Measurements from ENCODE around the gene PLEKHA6. TPM values are rescaled to one million over a fixed set of nuclear protein-coding genes. Genes with fewer than 3 reads are reported as not detected.

PLEKHA6 gene
- total RNA-seq, 4 donors from 2014 or later = 4.3 to 13.2 (median 7.7) TPM

DNA sequence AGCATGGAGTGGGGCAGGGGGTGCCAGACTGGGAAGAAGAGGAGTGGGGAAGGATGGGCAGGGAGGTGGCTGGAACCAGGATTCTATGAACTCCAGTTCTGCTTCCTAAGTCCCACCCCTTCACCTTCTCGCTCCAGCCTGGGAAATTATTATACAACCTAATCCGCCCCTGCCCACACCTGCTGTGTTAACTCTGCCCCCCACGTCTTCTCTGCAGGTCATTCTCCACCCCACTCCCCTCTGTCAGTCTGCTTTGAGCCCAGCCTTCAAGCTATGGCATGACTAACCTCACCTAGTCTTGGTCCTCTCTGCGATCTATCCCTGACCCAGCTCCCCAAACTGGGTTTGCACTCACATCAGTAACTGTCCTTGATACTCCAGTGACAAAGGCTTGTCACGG, 99.9 kb downstream of the PLEKHA6 start:
- Histone ChIP-seq H3K27me3 (no peaks in the 10 kb centered on the region), H3K9me3 (no peaks in the 10 kb centered on the region), H3K4me1 (peaks cover 0 to 2% of the 10 kb centered on the region in 2 donors), H3K4me3 (no peak overlapping the region), H3K36me3 (no peaks in the 10 kb centered on the region), H3K27ac (no peak overlapping the region)
- in situ Hi-C loops (cut with MboI; ENCODE audit: low sequenced_read_pairs in 4 of 4) (no loop called here), intact Hi-C loops (cut with DNase I; ENCODE audit: low total_unique reads) (no loop called here)
- no peak for DNase-seq
- TF ChIP-seq, protein P1, sequence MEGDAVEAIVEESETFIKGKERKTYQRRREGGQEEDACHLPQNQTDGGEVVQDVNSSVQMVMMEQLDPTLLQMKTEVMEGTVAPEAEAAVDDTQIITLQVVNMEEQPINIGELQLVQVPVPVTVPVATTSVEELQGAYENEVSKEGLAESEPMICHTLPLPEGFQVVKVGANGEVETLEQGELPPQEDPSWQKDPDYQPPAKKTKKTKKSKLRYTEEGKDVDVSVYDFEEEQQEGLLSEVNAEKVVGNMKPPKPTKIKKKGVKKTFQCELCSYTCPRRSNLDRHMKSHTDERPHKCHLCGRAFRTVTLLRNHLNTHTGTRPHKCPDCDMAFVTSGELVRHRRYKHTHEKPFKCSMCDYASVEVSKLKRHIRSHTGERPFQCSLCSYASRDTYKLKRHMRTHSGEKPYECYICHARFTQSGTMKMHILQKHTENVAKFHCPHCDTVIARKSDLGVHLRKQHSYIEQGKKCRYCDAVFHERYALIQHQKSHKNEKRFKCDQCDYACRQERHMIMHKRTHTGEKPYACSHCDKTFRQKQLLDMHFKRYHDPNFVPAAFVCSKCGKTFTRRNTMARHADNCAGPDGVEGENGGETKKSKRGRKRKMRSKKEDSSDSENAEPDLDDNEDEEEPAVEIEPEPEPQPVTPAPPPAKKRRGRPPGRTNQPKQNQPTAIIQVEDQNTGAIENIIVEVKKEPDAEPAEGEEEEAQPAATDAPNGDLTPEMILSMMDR (IDR thresholded peaks at IDR 0.05 in 4 of 5, conservative IDR thresholded peaks at IDR 0.05 in 1 of 5) = no peak
- TF ChIP-seq POLR2A (IDR thresholded peaks at IDR 0.05) = no peak
- ATAC-seq = no peak

GRCh38 chr1:204259196-204259595, 100.5 kb downstream of the PLEKHA6 start:
- Histone ChIP-seq H3K9me3 (no peaks in the 10 kb centered on the region), H3K36me3 (no peaks in the 10 kb centered on the region), H3K4me1 (peaks cover 0 to 7% of the 10 kb centered on the region in 2 donors), H3K4me3 (no peak overlapping the region), H3K27ac (no peak overlapping the region), H3K27me3 (no peaks in the 10 kb centered on the region)
- intact Hi-C loops (cut with DNase I; ENCODE audit: low total_unique reads) (no loop called here), in situ Hi-C loops (cut with MboI; ENCODE audit: low sequenced_read_pairs in 4 of 4) (no loop called here)
- DNase-seq (no peak), ATAC-seq (no peak)
- TF ChIP-seq, protein P1 (IDR thresholded peaks at IDR 0.05 in 4 of 5, conservative IDR thresholded peaks at IDR 0.05 in 1 of 5) = no peak
- no peak for TF ChIP-seq POLR2A (IDR thresholded peaks at IDR 0.05)

- Histone ChIP-seq H3K27me3 (no peaks in the 10 kb centered on the region), H3K36me3 (no peaks in the 10 kb centered on the region), H3K27ac (no peak overlapping the region), H3K4me3 (no peak overlapping the region), H3K9me3 (no peaks in the 10 kb centered on the region), H3K4me1 (peaks cover 0 to 5% of the 10 kb centered on the region in 2 donors)
- TF ChIP-seq, protein P1 (IDR thresholded peaks at IDR 0.05 in 4 of 5, conservative IDR thresholded peaks at IDR 0.05 in 1 of 5) = peak; percentile 27 to 57 (median 46)
- no peak for TF ChIP-seq POLR2A (IDR thresholded peaks at IDR 0.05)
- no peak for ATAC-seq
- intact Hi-C loops (cut with DNase I; ENCODE audit: low total_unique reads) = loop anchor here (1.0 kb wide), 1 partner anchor 105 kb away; no protein-coding TSS in a partner anchor
- no peak for DNase-seq
- in situ Hi-C loops (cut with MboI; ENCODE audit: low sequenced_read_pairs in 4 of 4) = no loop called here
Observed at GRCh38 chr1:204258213-204259115, 101.3 kb downstream of the PLEKHA6 start.

- H3K4me3 ChIP-seq = no peak overlapping the region
- no peaks in the 10 kb centered on the region for H3K9me3 ChIP-seq
- in situ Hi-C loops (cut with MboI; ENCODE audit: low sequenced_read_pairs in 4 of 4) (no loop called here), intact Hi-C loops (cut with DNase I; ENCODE audit: low total_unique reads) (no loop called here)
- H3K4me1 ChIP-seq = peaks cover 0 to 5% of the 10 kb centered on the region in 2 donors
- H3K27me3 ChIP-seq = no peaks in the 10 kb centered on the region
- DNase-seq = no peak
- no peaks in the 10 kb centered on the region for H3K36me3 ChIP-seq
- ATAC-seq = no peak
- TF ChIP-seq, protein P1 (IDR thresholded peaks at IDR 0.05 in 4 of 5, conservative IDR thresholded peaks at IDR 0.05 in 1 of 5) = no peak
- TF ChIP-seq POLR2A (IDR thresholded peaks at IDR 0.05) = no peak
- no peak overlapping the region for H3K27ac ChIP-seq
Observed at GRCh38 chr1:204257446-204257845, 102.3 kb downstream of the PLEKHA6 start.
